Measurements from ENCODE around the gene LZTFL1. TPM values are rescaled to one million over a fixed set of nuclear protein-coding genes. Genes with fewer than 3 reads are reported as not detected.

Gene LZTFL1
- total and polyA plus RNA-seq, 2 experiments from 2014 or later: 14.3 to 25.1 TPM

GRCh38 chr3:45821127-45821526 is 20.8 kb downstream of the LZTFL1 start:
- TF ChIP-seq EZH2 (IDR thresholded peaks at IDR 0.05; ENCODE audit: borderline replicate concordance) (no peak), CTCF (IDR thresholded peaks at IDR 0.05; ENCODE audit: poor library complexity) (no peak), EZH2phosphoT487 (IDR thresholded peaks at IDR 0.05; ENCODE audit: low read depth, severe bottlenecking, unreplicated experiment) (no peak)
- Histone ChIP-seq H4K20me1 (ENCODE audit: insufficient read depth, poor library complexity, severe bottlenecking) (no peaks in the 10 kb centered on the region), H3K27ac (no peak overlapping the region), H3K36me3 (replicated peaks; ENCODE audit: insufficient read depth, low read depth) (no peaks in the 10 kb centered on the region), H3K9me2 (replicated peaks; ENCODE audit: insufficient read depth) (no peaks in the 10 kb centered on the region), H3K27me3 (no peaks in the 10 kb centered on the region), H3K4me3 (no peak overlapping the region), H3K4me2 (no peak overlapping the region), H3K4me1 (ENCODE audit: insufficient read depth) (peaks cover 17% of the 10 kb centered on the region), H3K79me2 (no peaks in the 10 kb centered on the region), H3K9me3 (ENCODE audit: low read depth) (no peaks in the 10 kb centered on the region), H2AFZ (no peak overlapping the region)
- no peak for DNase-seq (ENCODE audit: low spot score)
- WGBS (ENCODE audit: low lambda C conversion rate, missing lambda C conversion rate): 93% methylated on average over 1 of the region's 1 CpG

- H3K27ac ChIP-seq: peak overlapping the region; percentile 96
- H3K9me3 ChIP-seq (ENCODE audit: low read depth): no peaks in the 10 kb centered on the region
- no peak overlapping the region for H3K4me2 ChIP-seq
- no peaks in the 10 kb centered on the region for H4K20me1 ChIP-seq (ENCODE audit: insufficient read depth, poor library complexity, severe bottlenecking)
- H3K4me3 ChIP-seq: no peak overlapping the region
- no peak overlapping the region for H2AFZ ChIP-seq
- no peak for DNase-seq (ENCODE audit: low spot score)
- H3K9me2 ChIP-seq (replicated peaks; ENCODE audit: insufficient read depth): no peaks in the 10 kb centered on the region
- WGBS (ENCODE audit: low lambda C conversion rate, missing lambda C conversion rate): 87% methylated on average over 2 of the region's 2 CpGs
- peaks cover 17% of the 10 kb centered on the region for H3K4me1 ChIP-seq (ENCODE audit: insufficient read depth)
- H3K27me3 ChIP-seq: no peaks in the 10 kb centered on the region
- H3K36me3 ChIP-seq (replicated peaks; ENCODE audit: insufficient read depth, low read depth): no peaks in the 10 kb centered on the region
- TF ChIP-seq CTCF (IDR thresholded peaks at IDR 0.05; ENCODE audit: poor library complexity) (no peak), EZH2 (IDR thresholded peaks at IDR 0.05; ENCODE audit: borderline replicate concordance) (no peak), EZH2phosphoT487 (IDR thresholded peaks at IDR 0.05; ENCODE audit: low read depth, severe bottlenecking, unreplicated experiment) (no peak)
- H3K79me2 ChIP-seq: no peaks in the 10 kb centered on the region
Measured at GRCh38 chr3:45819543-45819942, 22.4 kb downstream of the LZTFL1 start.

- Histone ChIP-seq H3K9me2 (replicated peaks; ENCODE audit: insufficient read depth) (no peaks in the 10 kb centered on the region), H4K20me1 (ENCODE audit: insufficient read depth, poor library complexity, severe bottlenecking) (no peaks in the 10 kb centered on the region), H3K27me3 (no peaks in the 10 kb centered on the region), H3K4me2 (no peak overlapping the region), H3K4me1 (ENCODE audit: insufficient read depth) (peaks cover 17% of the 10 kb centered on the region), H3K4me3 (no peak overlapping the region), H3K27ac (peak overlapping the region; percentile 96), H3K79me2 (no peaks in the 10 kb centered on the region), H3K36me3 (replicated peaks; ENCODE audit: insufficient read depth, low read depth) (no peaks in the 10 kb centered on the region), H3K9me3 (ENCODE audit: low read depth) (no peaks in the 10 kb centered on the region), H2AFZ (no peak overlapping the region)
- DNase-seq (ENCODE audit: low spot score): peak; percentile 81
- 54% methylated on average over 4 of the region's 4 CpGs for WGBS (ENCODE audit: low lambda C conversion rate, missing lambda C conversion rate)
- TF ChIP-seq EZH2phosphoT487 (IDR thresholded peaks at IDR 0.05; ENCODE audit: low read depth, severe bottlenecking, unreplicated experiment): no peak
- TF ChIP-seq CTCF (IDR thresholded peaks at IDR 0.05; ENCODE audit: poor library complexity): no peak
- no peak for TF ChIP-seq EZH2 (IDR thresholded peaks at IDR 0.05; ENCODE audit: borderline replicate concordance)
Measured at GRCh38 chr3:45817831-45818522, 23.9 kb downstream of the LZTFL1 start.
